ENCODE data around the gene ZPBP2.

ZPBP2 gene, protein sequence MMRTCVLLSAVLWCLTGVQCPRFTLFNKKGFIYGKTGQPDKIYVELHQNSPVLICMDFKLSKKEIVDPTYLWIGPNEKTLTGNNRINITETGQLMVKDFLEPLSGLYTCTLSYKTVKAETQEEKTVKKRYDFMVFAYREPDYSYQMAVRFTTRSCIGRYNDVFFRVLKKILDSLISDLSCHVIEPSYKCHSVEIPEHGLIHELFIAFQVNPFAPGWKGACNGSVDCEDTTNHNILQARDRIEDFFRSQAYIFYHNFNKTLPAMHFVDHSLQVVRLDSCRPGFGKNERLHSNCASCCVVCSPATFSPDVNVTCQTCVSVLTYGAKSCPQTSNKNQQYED

DNA sequence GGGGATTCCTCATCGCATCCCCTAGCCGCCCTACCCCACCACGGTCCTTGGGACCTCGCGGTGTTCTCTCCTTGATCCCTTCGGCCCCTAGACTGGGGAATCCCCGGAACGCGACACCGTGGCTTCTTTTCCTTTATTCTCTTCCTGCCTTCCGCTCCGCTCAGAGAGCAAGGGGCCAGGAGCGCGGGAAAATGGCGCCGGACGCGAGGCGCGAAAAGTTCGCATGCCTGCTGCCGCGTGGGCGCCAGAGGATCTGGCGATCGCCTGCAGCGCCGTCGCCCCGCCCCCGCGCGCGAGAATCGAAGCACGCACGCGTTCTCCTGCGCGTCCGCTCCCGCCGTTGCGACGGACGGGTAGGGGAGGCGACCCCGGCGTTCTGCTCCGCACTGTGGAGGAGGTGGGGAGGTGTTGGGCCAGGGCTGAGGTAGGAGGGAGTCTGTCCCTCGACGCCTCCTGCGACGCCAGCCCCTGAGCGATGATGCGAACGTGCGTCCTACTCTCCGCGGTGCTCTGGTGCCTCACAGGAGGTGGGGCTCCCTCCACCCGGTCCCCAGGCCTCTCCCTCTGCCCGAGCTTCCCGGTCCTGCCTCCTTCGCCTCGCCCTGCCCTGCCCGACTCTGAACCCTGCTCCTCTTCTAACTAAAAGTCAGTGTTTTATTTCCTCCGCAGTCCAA, at the start of gene ZPBP2:
ZPBP2 (plus strand) TSS at position 323 of the 674 bp plus-strand sequence; CDS start at position 476, 153 bp downstream.
- TF ChIP-seq, protein P1, sequence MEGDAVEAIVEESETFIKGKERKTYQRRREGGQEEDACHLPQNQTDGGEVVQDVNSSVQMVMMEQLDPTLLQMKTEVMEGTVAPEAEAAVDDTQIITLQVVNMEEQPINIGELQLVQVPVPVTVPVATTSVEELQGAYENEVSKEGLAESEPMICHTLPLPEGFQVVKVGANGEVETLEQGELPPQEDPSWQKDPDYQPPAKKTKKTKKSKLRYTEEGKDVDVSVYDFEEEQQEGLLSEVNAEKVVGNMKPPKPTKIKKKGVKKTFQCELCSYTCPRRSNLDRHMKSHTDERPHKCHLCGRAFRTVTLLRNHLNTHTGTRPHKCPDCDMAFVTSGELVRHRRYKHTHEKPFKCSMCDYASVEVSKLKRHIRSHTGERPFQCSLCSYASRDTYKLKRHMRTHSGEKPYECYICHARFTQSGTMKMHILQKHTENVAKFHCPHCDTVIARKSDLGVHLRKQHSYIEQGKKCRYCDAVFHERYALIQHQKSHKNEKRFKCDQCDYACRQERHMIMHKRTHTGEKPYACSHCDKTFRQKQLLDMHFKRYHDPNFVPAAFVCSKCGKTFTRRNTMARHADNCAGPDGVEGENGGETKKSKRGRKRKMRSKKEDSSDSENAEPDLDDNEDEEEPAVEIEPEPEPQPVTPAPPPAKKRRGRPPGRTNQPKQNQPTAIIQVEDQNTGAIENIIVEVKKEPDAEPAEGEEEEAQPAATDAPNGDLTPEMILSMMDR (IDR thresholded peaks at IDR 0.05) = no peak

DNA sequence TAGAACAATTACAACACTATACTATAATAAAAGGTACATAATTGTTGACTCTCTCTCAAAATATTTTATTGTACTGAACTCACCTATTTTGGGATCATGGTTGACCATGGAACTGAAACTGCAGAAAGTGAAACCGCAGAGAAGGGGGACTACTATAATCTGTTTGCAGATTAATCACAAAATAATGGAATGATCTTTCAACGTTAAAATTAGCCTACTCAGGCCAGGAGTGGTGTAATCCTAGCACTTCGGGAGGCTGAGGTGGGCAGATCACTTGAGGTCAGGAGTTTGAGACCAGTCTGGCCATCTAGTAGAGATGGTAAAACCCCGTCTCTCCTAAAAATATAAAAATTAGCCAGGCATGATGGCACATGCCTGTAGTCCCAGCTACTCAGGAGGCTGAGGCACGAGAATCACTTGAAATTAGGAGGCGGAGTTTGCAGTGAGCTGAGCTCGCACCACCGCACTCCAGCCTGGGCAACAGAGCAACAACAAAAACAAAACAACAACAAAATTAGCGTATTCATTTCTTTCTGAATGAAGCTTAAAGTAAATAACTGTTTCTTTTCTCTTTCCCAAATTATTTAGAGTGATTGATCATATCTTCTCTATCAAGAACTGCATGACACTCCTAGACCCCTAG, 49.5 kb upstream of the ZPBP2 start:
- TF ChIP-seq, protein P1 (IDR thresholded peaks at IDR 0.05) = no peak

DNA sequence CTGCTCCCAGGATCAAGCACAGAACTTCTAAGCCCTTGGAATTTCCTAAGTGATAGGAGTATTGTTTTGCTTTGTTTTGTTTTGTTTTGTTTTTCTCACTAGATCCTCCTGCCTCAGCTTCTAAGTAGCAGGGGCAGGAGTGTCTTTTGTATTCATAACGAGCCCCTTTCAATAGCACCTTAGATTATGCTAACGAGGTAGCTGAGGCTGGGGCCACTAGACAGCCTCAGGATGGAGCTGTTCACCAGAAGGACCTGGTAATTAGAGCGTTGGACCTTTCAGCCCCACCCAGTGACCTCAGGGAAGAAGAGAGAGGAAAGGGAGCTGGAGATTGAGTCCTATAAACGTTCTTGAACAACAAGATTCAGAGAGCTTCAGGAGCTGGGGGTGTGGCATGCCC, 47.5 kb upstream of the ZPBP2 start:
- TF ChIP-seq, protein P1 (IDR thresholded peaks at IDR 0.05) = no peak

DNA sequence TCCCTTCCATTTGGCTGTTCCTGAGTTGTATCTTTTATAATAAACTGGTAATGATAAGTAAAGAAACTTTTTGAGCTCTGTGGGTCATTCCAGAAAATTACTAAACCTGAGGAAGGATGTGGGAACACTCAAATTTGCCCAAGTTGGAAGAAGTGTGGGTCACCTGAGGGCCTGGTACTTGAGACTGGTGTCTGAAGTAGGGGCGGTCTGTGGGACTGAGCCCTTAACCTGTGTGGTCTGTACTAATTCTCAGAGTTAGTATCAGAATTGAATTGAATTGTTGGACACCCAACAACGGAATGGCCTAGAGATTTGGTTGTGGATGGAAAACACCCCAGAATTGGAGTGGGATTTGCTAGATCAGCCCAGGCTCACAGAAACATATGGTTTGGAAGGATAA, 47.0 kb upstream of the ZPBP2 start:
- TF ChIP-seq, protein P1 (IDR thresholded peaks at IDR 0.05) = no peak

DNA sequence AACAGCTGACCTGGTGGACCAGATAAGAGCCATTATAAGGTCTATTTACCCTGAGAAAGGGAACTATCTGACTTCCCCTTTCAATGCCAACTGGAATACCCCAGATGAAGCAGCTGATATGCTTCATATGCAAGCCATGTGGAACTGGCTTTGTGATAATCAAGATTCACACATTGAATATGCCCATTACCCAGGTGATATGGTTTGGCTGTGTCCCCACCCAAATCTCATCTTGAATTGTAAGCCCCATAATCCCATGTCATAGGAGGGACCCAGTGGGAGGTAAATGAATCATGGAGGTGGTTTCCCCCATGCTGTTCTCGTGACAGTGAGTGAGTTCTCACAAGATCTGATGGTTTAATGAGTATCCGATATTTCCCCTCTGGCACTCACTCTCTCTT, 46.0 kb upstream of the ZPBP2 start:
- TF ChIP-seq, protein P1 (IDR thresholded peaks at IDR 0.05) = no peak

DNA sequence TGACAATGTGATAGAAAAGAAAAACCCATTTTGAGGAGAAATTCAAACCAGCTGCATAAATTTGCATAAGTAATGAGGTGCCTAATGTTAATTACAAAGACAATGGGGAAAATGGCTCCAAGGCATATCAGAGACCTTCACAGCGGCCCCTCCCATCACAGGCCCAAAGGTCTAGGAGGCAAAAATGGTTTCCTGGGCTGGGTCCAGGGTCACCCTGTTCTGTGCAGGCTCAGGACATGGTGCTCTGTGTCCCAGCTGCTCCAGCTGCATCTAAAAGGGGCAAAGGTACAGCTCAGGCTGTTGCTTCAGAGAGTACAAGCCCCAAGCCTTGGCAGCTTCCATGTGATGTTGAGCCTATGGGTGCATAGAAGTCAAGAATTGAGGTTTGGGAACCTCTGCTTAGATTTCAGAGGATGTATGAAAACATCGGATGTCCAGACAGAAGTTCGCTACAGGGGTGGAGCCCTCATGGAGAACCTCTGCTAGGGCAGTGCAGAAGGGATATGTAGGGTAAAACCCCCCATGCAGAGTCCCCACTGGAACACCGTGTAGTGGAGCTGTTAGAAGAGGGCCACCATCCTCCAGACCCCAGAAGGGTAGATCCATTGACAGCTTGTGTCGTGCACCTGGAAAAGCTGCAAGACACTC, 44.5 kb upstream of the ZPBP2 start:
- TF ChIP-seq, protein P1 (IDR thresholded peaks at IDR 0.05) = no peak

DNA sequence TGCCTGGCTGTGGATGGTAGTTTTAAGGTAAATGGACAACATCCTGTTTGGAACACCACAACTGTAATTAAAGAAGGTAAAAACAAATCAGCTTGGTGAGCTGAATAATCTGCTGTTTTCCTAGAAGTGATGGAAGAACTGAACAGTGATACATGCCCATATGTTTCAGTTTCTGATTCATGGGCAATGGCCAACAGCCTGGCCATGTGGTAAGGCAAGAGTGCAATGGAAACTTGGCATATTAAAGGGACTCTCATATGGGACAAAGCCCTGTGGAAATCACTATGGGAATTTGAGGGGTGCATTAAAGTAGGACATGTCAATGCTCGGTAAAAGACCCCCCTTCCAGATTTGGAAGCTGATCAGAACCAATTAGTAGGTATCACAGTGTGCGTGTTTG, 41.7 kb upstream of the ZPBP2 start:
- TF ChIP-seq, protein P1 (IDR thresholded peaks at IDR 0.05) = no peak

Measured in LNCAP (cell line).